K562 (cell line): ENCODE data around the gene PTGES3. TPM values are rescaled to one million over a fixed set of nuclear protein-coding genes. Genes with fewer than 3 reads are reported as not detected.

Experiments used
- ARID4B ChIP-seq: sonication (generic); formaldehyde crosslinking; IDR thresholded peaks from 2 replicates; pipeline ENCODE4 v1.8.0; 2022; ENCODE audit warnings: mild to moderate bottlenecking, missing genetic modification reagents
- E2F5 ChIP-seq: sonication (generic); formaldehyde crosslinking; IDR thresholded peaks from 2 replicates; pipeline ENCODE4 v1.8.0; 2022; ENCODE audit warnings: mild to moderate bottlenecking, missing genetic modification reagents
- FOXP4 ChIP-seq: sonication (generic); formaldehyde crosslinking; IDR thresholded peaks from 2 replicates; pipeline ENCODE4 v1.8.0; 2022; ENCODE audit warnings: mild to moderate bottlenecking, missing genetic modification reagents, borderline replicate concordance
- SP2 ChIP-seq: IDR thresholded peaks from 2 replicates; pipeline ENCODE4 v1.6.1; 2011; ENCODE audit warnings: mild to moderate bottlenecking, low read depth, low read length, moderate library complexity; ENCODE audit not compliant: poor library complexity, severe bottlenecking; ENCODE audit errors: extremely low read depth
- YY1 ChIP-seq, 3 experiments: IDR thresholded peaks; 2 replicates each; pipeline ENCODE4 v1.6.1; 2011; ENCODE audit warnings: low read length in 2 of 3, mild to moderate bottlenecking in 2 of 3, moderate library complexity in 2 of 3, borderline replicate concordance in 1 of 3, control low read depth in 1 of 3, low read depth in 1 of 3; ENCODE audit not compliant: insufficient read depth in 3 of 3, insufficient replicate concordance in 2 of 3, control insufficient read depth in 1 of 3, insufficient read length in 1 of 3; ENCODE audit errors: extremely low read depth in 1 of 3
- ZBTB33 ChIP-seq: sonication (generic); formaldehyde crosslinking; IDR thresholded peaks from 2 replicates; pipeline ENCODE4 v1.8.1; 2023; ENCODE audit warnings: mild to moderate bottlenecking, missing genetic modification reagents
- ZNF408 ChIP-seq: fragments of 250-450 bp; sonication (Bioruptor Pico); IDR thresholded peaks from 2 replicates; pipeline ENCODE4 v1.4.0; 2020; ENCODE audit warnings: low read depth, mild to moderate bottlenecking, moderate library complexity
- ZNF561 ChIP-seq: fragments of 450-650 bp; formaldehyde crosslinking; conservative IDR thresholded peaks from 2 replicates; pipeline ENCODE4 v1.4.0; 2020; ENCODE audit warnings: mild to moderate bottlenecking, moderate library complexity
- polyA plus RNA-seq, 8 experiments: library from polyadenylated mRNA; depleted of rRNA in 4 of 8; stranded (reverse) in 5 of 8; unstranded in 3 of 8; fragments of >200 nt; fragmentation: Nextera tagmentation in 2 of 8; fragmentation: Illumina TruSeq in 1 of 8; extraction: Ambion mirVana in 2 of 8; extraction: Trizol in 1 of 8; gene quantifications; 2 replicates each; pipeline versions ENCODE4 v1.2.1 to v1.2.3, GENCODE V29; 2011 to 2014; ENCODE audit warnings: inconsistent platforms in 1 of 8, missing spikeins in 1 of 8
- total RNA-seq, 7 experiments: library from RNA; depleted of rRNA in 6 of 7; stranded (reverse); fragments of >200 nt in 6 of 7; fragmentation: Illumina TruSeq in 2 of 7; extraction: Trizol in 2 of 7; gene quantifications; 2 replicates each; pipeline versions ENCODE4 v1.2.1 to v1.2.3, GENCODE V29; 2011 to 2021; ENCODE audit warnings: low replicate concordance in 1 of 7
- TF ChIP-seq, protein P1 (sequence below): fragments of 450-650 bp; formaldehyde crosslinking; IDR thresholded peaks from 2 replicates; pipeline ENCODE4 v1.4.0; 2020; ENCODE audit warnings: mild to moderate bottlenecking, moderate library complexity
- TF ChIP-seq, protein P2 (sequence below), 2 experiments: fragments of 450-650 bp; IDR thresholded peaks; 2 replicates each; pipeline ENCODE4 v1.6.1; 2016

Gene PTGES3
- total and polyA plus RNA-seq, 9 of the 15 experiments (the other 6 are each of a cell fraction or from before 2014, with no cell fraction given), result 163 to 501 (median 213) TPM

- peak; percentile 30; the same call in 1 of the 2 replicates for TF ChIP-seq ARID4B
- peak in 1 of 3 experiments; percentile 48 for TF ChIP-seq YY1 (IDR thresholded peaks at IDR 0.05; ENCODE audit: borderline replicate concordance in 1 of 3, control insufficient read depth in 1 of 3, extremely low read depth in 1 of 3, insufficient read depth in 3 of 3, insufficient read length in 1 of 3, insufficient replicate concordance in 2 of 3, low read depth in 1 of 3, low read length in 2 of 3)
- TF ChIP-seq, protein P1, sequence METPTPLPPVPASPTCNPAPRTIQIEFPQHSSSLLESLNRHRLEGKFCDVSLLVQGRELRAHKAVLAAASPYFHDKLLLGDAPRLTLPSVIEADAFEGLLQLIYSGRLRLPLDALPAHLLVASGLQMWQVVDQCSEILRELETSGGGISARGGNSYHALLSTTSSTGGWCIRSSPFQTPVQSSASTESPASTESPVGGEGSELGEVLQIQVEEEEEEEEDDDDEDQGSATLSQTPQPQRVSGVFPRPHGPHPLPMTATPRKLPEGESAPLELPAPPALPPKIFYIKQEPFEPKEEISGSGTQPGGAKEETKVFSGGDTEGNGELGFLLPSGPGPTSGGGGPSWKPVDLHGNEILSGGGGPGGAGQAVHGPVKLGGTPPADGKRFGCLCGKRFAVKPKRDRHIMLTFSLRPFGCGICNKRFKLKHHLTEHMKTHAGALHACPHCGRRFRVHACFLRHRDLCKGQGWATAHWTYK, result no peak
- TF ChIP-seq SP2, result no peak
- TF ChIP-seq, protein P2, sequence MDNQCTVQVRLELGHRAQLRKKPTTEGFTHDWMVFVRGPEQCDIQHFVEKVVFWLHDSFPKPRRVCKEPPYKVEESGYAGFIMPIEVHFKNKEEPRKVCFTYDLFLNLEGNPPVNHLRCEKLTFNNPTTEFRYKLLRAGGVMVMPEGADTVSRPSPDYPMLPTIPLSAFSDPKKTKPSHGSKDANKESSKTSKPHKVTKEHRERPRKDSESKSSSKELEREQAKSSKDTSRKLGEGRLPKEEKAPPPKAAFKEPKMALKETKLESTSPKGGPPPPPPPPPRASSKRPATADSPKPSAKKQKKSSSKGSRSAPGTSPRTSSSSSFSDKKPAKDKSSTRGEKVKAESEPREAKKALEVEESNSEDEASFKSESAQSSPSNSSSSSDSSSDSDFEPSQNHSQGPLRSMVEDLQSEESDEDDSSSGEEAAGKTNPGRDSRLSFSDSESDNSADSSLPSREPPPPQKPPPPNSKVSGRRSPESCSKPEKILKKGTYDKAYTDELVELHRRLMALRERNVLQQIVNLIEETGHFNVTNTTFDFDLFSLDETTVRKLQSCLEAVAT (IDR thresholded peaks at IDR 0.05), result peak; percentile 36 to 78; a peak in 3 of 4 replicates
- TF ChIP-seq ZBTB33 (CRISPR knock-in tag), result no peak
- TF ChIP-seq E2F5, result no peak
- TF ChIP-seq ZNF561 (CRISPR knock-in tag), result no peak
- no peak for TF ChIP-seq ZNF408 (CRISPR knock-in tag)
- no peak for TF ChIP-seq FOXP4 (CRISPR knock-in tag)
Measured at GRCh38 chr12:56635806-56636674, 52.0 kb downstream of the PTGES3 start (continued).
